Inflammatory macrophage treated with lipopolysaccharide for 1 hour (primary cell): Measurements from ENCODE around the gene ZBTB32.
A peak's percentile ranks its signal among the peaks of the same experiment; 100 is the strongest.

Experiments
- DNase-seq, 2 donors: peaks; one replicate each; pipeline ENCODE4 v3.0.0-alpha.2; 2020 to 2022

ZBTB32 gene

GRCh38 chr19:35695895-35696422, 8.4 kb upstream of the ZBTB32 start:
- DNase-seq: no peak

GRCh38 chr19:35696835-35697234, 7.5 kb upstream of the ZBTB32 start:
- DNase-seq: no peak

- DNase-seq: peak; percentile 95
Measured at GRCh38 chr19:35702223-35703012, 1.9 kb upstream of the ZBTB32 start.

- no peak for DNase-seq
Measured at GRCh38 chr19:35703343-35703742, 1.0 kb upstream of the ZBTB32 start.

- no peak for DNase-seq
Measured at GRCh38 chr19:35708391-35708790, 4.0 kb downstream of the ZBTB32 start.

- no peak for DNase-seq
Measured at GRCh38 chr19:35710784-35711723, 6.7 kb downstream of the ZBTB32 start.

- no peak for DNase-seq
Measured at GRCh38 chr19:35712567-35713505, 8.5 kb downstream of the ZBTB32 start.

- no peak for DNase-seq
Measured at GRCh38 chr19:35713506-35713850, 9.1 kb downstream of the ZBTB32 start.

- no peak for DNase-seq
Measured at GRCh38 chr19:35713904-35714495, 9.6 kb downstream of the ZBTB32 start.

- no peak for DNase-seq
Measured at GRCh38 chr19:35714601-35715354, 10.4 kb downstream of the ZBTB32 start.

GRCh38 chr19:35715355-35715809, 11.0 kb downstream of the ZBTB32 start:
- no peak for DNase-seq

- DNase-seq: no peak
Measured at GRCh38 chr19:35715981-35716800, 11.8 kb downstream of the ZBTB32 start.

- peak; percentile 90 to 91 for DNase-seq
Measured at GRCh38 chr19:35716801-35717664, 12.7 kb downstream of the ZBTB32 start.

- no peak for DNase-seq
Measured at GRCh38 chr19:35717665-35718344, 13.4 kb downstream of the ZBTB32 start, which contains the start of gene KMT2B. Gene KMT2B, plus strand, starts transcription at chr19:35718003. Its CDS starts 16 bp downstream, at chr19:35718019.

GRCh38 chr19:35718345-35719041, 14.1 kb downstream of the ZBTB32 start:
- no peak for DNase-seq

- no peak for DNase-seq
Measured at GRCh38 chr19:35719402-35720162, 15.2 kb downstream of the ZBTB32 start.

GRCh38 chr19:35720163-35720524, 15.8 kb downstream of the ZBTB32 start:
- no peak for DNase-seq
